ENCODE measurements around the gene AP2S1.
"Not testable (repeated sequence)": the region's sequence is repeated elsewhere in the genome, so short reads cannot be mapped to it uniquely, and the experiment has no call there.

AP2S1 gene

GRCh38 chr19:46839752-46840497 is 10.7 kb downstream of the AP2S1 start:
- DNase-seq: no peak

- DNase-seq: no peak
Measured at GRCh38 chr19:46838160-46838559, 12.5 kb downstream of the AP2S1 start.

DNA sequence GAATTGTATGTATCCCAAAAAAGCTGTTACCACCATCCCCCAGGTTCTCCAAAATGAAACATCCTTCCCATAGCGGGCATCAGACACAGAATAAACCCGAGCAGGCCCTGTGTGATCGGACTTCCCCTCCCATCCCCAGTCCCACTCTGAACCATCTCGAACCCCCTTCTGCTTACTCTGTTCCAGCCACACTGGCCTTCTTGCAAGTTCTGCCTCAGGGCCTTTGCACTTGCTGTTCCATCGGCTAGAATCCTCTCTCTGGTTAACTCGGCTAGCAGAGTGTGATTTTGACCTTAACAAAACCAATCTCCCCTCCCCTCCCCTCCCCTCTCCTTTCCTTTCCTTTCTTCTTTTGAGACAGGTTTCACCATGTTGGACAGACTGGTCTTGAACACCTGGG is 15.7 kb downstream of the AP2S1 start:
- DNase-seq: no peak

GRCh38 chr19:46834121-46834520 is 16.5 kb downstream of the AP2S1 start:
- no peak for DNase-seq

DNA sequence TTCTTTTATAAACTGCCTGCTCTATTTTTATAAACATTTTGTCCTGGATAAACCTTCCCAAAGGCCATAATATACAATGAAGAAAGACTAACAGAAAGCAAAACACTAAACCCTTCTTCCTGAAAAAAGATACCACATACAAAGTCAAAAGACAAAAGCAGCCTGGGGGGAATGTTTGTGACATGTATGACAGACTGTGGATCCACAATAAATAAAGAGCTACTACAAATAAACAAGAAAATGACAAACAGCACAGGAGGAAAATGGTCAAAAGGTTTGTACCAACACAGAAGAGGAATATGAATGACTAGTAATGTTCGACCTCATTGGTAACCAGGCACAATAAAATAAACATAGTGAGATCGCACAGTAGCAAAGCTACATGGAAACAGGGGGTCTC is 19.8 kb downstream of the AP2S1 start:
- DNase-seq: no peak

DNA sequence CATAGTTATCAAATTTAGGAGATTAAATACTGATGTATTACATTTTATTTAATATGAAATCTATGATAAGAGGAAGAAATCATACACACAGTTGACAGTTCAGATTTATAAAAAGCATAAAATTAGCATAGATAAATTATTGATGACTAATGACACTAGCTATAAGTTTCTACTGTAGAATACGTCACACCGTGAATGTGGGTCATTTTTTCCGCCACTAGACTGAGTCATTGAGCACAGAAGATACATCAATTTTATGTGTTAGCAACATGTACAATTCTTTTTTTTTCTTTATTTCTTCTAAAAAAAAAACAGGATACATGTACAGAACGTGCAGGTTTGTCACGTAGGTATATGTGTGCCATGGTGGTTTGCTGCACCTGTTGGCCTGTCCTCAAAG is 22.2 kb downstream of the AP2S1 start:
- DNase-seq: no peak

DNA sequence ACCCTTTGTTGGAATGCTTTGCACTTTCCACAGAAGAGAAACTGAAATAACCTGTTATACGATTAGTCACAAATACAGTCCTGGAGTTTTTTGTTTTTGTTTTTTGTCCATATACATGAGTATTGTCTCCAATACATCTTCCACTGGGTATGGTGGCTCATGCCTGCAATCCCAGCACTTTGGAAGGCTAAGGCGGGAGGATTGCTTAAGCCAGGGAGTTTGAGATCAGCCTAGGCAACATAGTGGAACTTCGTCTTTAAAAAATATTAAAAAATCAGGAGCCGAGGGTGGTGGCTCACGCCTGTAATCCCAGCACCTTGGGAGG is 25.0 kb downstream of the AP2S1 start:
- DNase-seq: no peak

- no peak for DNase-seq
Measured at GRCh38 chr19:46824890-46825730, 25.5 kb downstream of the AP2S1 start.

- no peak for DNase-seq
Measured at GRCh38 chr19:46823049-46823448, 27.6 kb downstream of the AP2S1 start.

- not testable (repeated sequence) for DNase-seq
Measured at GRCh38 chr19:46822410-46822787, 28.2 kb downstream of the AP2S1 start.

DNA sequence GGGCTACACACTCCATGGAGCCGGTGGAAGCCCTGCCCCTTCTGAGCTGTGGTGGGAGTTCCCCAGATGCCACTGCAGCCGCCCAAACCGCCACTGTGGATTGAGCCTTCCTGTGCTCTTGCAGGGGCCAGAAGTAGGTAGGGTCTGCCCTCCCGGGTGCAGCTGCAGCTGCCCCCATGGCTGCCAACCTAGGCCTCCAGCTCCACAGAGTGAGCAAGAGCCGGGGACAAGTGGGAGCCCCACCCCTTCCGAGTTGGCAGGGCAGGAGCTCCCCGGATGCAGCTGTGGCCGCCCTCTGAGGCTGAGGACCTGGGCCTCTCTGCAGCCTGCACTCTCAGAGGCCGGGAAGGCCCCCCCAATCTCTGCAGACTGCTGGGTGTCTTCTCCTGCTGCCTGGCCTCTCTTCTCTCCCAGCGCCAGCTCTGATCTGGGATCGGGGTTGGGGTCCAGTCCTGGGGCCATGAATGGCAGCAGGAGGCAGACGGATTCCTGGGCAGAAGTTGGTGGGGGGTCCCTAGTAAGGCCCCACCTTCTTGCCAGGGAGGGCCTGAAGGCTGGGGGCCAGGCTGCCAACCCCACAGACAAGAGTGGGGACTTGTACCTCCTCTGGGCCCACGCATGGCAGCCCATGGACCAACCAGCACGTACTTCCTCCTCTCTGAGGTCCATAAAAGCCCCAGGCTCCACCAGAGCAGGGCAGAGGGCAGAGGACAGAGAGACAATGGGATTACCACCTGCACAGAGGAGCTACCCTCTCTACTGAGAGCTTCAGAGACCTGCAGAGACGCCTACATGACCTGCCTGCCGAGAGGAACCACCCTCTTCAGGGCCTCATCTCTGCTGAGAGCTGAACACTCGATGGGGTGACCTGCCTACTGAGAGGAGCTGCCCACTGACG is 28.9 kb downstream of the AP2S1 start:
- DNase-seq: peak; percentile 64

- DNase-seq: no peak
Measured at GRCh38 chr19:46818812-46819211, 31.8 kb downstream of the AP2S1 start.

DNA sequence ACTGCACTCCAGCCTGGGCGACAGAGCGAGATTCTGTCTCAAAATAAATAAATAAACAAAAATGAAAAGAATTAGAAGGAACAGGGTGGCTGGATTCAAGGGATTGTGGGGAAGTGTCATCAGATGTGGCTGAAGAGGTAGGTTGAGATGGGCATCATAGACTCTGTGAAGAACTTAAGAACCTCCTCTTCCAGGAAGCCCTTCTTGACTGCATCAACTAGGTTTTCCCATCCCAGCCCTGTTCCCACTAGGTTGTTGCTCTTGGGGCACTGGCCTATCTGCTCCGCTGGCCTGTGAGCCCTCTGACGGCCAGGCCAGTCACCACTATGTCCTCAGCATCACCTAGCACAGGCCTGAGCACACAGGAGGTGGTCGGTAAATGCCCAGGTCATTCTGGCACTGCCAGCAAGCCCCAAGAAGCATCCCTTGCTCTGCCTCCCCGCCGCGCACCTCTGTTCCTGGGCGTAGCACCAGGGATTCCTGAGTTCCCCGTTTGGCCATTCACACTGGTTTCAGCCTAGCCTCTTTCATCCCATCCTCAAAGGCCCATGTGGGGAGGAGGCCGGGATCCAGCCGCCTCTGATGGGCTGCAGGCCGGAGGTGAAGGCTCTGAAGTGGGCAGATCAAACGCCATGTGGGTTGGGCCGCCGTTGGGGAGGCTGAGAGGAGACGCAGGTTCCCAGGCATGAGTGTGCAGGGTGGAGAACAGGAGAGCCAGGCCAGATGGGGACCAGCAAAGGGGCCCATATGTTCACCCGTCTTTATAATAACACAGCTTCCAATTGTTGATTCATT is 34.6 kb downstream of the AP2S1 start:
- DNase-seq: no peak

GRCh38 chr19:46813839-46814358 is 36.7 kb downstream of the AP2S1 start:
- no peak for DNase-seq

GRCh38 chr19:46812977-46813838 is 37.4 kb downstream of the AP2S1 start:
- DNase-seq: no peak

GRCh38 chr19:46809534-46810272 is 40.9 kb downstream of the AP2S1 start:
- no peak for DNase-seq

GRCh38 chr19:46806656-46807055 is 44.0 kb downstream of the AP2S1 start:
- no peak for DNase-seq

GRCh38 chr19:46804432-46804831 is 46.2 kb downstream of the AP2S1 start:
- not testable (repeated sequence) for DNase-seq

- DNase-seq: no peak
Measured at GRCh38 chr19:46803555-46803954, 47.1 kb downstream of the AP2S1 start.

DNA sequence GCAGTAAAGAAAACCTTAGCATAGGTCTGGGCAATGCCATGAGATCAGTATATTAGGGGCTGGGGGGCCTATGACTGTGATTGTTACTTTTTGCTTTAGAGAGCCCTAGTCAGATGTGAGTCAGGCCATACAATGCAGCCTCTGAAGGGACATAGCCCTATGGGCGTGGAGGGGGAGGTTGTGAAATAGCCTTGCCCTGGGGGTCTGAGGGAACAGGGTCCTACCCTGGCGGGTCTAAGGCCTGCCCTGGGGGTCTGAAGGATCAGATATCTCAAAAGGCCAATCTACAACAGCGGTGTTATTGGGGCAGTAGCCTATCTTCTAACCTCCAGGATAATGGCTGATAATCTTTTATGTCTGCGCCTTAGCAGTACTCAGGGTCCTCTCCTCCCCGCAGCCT is 48.5 kb downstream of the AP2S1 start:
- no peak for DNase-seq

GRCh38 chr19:46798713-46799112 is 51.9 kb downstream of the AP2S1 start:
- DNase-seq: no peak

All from activated gamma-delta T cell treated with Interleukin-2 at 50 U/mL for 16 hours (primary cell).